AG09309 (cell line): ENCODE data around the gene TLNRD1.
"Not testable (repeated sequence)": the region's sequence is repeated elsewhere in the genome, so short reads cannot be mapped to it uniquely, and the experiment has no call there.

ENCODE experiments used
- DNase-seq: peaks from one replicate; pipeline ENCODE4 v3.0.0-alpha.2; 2010; ENCODE audit warnings: low read depth
- H3K4me3 ChIP-seq: 2 replicates; pipeline ENCODE4 v1.5.1; 2011; ENCODE audit warnings: mild to moderate bottlenecking, low read depth, low read length, moderate library complexity; ENCODE audit not compliant: control insufficient read depth
- TF ChIP-seq, protein P1 (sequence below): IDR thresholded peaks from 2 replicates; pipeline ENCODE4 v1.5.1; 2011; ENCODE audit warnings: mild to moderate bottlenecking, low read depth, low read length, inconsistent platforms; ENCODE audit not compliant: insufficient read depth, control insufficient read depth; ENCODE audit errors: missing control alignments

Gene TLNRD1

DNA sequence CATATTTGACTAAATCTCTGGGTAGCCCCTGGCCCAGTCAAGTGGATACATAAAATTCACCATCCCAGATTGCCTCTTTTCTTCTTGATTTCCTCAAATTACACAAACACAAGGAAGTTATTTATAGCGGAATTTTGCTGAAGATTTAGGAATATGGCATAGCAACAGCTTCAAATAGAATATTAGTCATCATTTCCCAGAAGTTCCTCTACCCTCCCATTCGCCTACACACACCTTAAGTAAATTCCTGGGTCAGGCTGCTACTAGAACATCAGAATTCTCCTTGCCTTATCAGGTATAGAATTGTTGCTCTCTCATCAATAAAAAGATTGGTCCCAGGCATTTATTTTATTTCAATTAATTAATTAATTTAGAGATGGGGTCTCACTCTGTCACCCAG is 42.7 kb upstream of the TLNRD1 start:
- no peak for DNase-seq
- TF ChIP-seq, protein P1, sequence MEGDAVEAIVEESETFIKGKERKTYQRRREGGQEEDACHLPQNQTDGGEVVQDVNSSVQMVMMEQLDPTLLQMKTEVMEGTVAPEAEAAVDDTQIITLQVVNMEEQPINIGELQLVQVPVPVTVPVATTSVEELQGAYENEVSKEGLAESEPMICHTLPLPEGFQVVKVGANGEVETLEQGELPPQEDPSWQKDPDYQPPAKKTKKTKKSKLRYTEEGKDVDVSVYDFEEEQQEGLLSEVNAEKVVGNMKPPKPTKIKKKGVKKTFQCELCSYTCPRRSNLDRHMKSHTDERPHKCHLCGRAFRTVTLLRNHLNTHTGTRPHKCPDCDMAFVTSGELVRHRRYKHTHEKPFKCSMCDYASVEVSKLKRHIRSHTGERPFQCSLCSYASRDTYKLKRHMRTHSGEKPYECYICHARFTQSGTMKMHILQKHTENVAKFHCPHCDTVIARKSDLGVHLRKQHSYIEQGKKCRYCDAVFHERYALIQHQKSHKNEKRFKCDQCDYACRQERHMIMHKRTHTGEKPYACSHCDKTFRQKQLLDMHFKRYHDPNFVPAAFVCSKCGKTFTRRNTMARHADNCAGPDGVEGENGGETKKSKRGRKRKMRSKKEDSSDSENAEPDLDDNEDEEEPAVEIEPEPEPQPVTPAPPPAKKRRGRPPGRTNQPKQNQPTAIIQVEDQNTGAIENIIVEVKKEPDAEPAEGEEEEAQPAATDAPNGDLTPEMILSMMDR, result no peak
- no peak overlapping the region for H3K4me3 ChIP-seq

DNA sequence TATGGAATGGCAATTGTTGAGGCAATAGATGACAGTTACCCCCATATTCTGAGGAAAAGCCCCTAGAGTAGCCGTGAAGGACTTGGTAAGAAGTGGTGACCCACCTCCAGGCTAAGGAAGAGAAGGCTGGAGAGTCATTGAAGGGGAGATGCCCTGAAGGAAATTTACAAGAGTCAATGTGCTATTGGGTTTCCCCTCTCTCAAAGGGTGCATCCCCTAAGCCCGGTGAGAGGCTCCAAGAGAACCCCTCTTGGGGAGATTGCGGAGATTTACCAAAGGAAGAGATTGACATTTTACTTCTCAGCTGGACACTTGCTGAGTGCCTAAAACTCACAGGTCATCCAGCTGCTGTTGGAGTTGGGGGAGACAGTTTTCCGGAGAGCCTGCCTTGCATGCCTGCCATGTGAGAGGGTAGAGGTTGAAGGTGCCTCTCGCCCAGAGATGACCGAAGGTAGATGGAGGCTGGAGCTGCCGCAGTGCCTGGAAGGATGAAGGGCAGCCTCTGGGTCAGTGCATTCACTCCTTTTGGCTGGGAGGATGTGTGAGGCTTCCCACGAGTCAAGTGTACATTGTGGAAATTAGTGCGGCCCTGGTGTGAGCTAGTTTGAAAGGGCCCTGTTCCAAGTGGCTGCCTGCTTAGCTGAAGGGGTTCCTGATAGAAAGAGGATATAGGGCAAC is 41.8 kb upstream of the TLNRD1 start:
- no peak overlapping the region for H3K4me3 ChIP-seq
- no peak for DNase-seq
- TF ChIP-seq, protein P1, result no peak

DNA sequence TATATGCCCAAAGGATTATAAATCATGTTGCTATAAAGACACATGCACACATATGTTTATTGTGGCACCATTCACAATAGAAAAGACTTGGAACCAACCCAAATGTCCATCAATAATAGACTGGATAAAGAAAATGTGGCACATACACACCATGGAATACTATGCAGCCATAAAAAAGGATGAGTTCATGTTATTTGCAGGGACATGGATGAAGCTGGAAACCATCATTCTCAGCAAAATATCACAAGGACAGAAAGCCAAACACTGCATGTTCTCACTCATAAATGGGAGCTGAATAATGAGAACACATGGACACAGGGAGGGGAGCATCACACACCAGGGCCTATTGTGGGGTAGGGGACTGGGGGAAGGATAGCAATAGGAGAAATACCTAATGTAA is 35.3 kb upstream of the TLNRD1 start:
- DNase-seq, H3K4me3 ChIP-seq: not testable (repeated sequence)

DNA sequence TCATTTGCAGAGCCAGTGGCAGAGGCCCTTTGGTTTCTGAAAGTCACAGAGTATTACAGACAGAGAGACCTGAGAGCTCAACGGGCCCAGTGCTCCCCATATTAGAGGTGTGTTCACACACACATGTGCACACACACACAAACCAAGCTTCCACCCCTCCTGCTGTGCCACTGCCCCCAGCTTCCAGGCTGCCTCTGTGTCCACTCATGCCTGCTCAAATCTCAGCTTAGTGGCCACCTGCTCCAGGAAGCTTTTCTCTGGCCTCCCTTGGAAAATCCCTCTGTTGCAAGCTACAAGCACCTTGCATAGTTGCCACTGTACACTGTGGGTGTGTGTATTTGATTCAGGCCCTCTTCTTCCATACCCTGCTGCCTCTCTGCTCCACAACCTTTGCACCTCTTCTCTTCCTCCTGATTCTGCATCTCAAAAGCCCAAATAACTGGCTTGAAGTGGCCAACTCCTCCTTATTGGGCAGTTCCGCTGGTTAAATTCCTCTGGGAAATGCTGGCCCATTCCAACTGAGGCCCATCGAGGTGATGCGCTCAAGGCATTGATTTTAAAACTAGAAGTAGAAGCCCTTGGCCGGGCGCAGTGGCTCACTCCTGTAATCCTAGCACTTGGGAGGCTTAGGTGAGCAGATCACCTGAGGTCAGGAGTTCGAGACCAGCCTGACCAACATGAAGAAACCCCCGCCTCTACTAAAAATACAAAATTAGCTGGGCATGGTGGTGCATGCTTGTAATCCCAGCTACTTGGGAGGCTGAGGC is 34.1 kb upstream of the TLNRD1 start:
- TF ChIP-seq, protein P1, result no peak
- no peak overlapping the region for H3K4me3 ChIP-seq
- no peak for DNase-seq

DNA sequence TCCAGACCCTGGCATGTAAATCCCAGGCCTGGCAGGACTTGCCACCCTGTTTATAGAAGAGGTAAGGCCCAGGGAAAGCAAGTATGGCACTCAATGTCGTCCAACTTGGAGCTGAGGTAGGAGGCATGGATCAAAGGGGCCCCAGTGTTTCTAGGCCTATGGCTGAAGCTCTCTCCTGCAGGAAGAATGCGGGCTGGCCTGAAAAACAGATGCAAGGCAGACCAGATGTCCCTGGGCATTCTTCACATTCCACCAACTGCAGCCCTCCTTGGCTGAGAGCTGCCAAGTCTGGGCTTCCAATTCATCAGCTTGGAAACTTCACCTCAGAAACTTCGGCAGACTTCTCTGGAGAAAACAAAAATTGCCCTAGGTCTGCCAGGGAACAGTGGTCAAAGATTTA is 33.3 kb upstream of the TLNRD1 start:
- TF ChIP-seq, protein P1, result no peak
- DNase-seq, result no peak
- no peak overlapping the region for H3K4me3 ChIP-seq

DNA sequence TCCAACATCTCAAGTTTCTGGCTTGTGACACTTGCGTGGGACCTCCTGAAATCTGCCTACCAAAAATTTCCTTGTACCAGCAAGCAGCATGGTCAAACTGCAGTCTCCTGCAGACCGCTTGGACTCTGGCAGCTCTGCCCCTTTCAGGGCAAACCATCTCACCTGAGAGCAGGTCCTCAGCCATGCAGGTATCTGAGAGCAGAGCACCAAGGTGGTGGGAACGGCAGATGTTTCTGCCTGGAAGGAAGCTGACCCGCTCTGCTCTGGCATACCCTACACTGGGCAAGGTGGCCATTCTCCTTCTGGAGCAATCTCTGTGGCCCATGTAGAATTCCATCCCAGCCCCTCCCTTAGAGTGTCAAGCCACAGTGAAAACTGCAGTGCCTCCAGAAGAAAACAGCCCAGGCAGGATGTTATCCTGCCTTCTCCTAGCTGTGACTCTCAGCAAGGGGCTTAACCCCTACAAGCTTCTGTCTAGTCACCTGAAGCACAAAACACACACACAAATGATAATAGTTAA is 32.7 kb upstream of the TLNRD1 start:
- H3K4me3 ChIP-seq, result no peak overlapping the region
- TF ChIP-seq, protein P1, result no peak
- DNase-seq, result no peak

DNA sequence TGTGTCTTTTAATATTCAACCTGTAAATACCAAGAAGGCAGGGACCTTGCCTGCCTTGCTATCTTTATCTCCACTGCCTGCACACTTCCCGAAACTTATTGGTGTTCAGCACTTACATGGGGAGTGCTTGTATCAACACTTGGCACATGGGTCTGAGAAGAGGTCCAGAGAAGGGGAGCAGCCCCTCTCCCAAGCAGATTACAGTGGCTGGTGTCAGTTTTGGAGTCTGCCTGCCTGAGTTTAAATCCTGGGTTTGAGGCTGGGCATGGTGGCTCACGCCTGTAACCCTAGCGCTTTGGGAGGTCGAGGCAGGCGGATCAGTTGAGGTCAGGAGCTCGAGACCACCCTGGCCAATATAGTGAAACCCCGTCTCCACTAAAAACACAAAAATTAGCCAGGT is 31.4 kb upstream of the TLNRD1 start:
- TF ChIP-seq, protein P1, result no peak
- no peak overlapping the region for H3K4me3 ChIP-seq
- DNase-seq, result no peak
